IPS-11a (cell line): Measurements from ENCODE around the gene B4GALT4.

Source experiments
- H3K4me3 ChIP-seq: one replicate; pipeline ENCODE4 v1.5.1; 2013; ENCODE audit warnings: low read depth, low read length, control low read depth

The B4GALT4 gene

GRCh38 chr3:119238363-119238762, 2.3 kb downstream of the B4GALT4 start:
- no peak overlapping the region for H3K4me3 ChIP-seq

DNA sequence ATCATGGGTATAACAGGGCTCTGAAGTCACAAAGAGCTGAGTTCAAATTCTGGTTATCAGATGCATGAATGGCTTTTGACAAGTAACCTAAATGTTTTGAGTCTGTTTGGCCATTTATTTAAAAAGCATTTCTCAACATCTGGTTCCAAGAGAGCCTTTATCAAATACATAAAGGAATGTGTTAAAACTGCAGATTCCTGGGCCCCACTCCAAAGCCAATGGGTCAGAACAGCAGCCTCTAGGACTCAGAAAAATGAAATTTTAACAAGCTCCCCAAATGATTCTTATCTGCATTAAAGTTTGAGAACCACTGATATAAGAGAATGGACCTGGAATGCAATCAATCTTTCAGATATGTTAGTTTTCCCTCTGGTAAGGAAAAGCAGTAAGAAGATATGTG, 3.4 kb downstream of the B4GALT4 start:
- H3K4me3 ChIP-seq = no peak overlapping the region

- H3K4me3 ChIP-seq = no peak overlapping the region
These were observed 3.9 kb downstream of the B4GALT4 start for GRCh38 chr3:119236756-119237155.

- H3K4me3 ChIP-seq = no peak overlapping the region
These were observed 5.5 kb downstream of the B4GALT4 start for GRCh38 chr3:119235151-119235550.

- no peak overlapping the region for H3K4me3 ChIP-seq
These were observed 6.1 kb downstream of the B4GALT4 start for GRCh38 chr3:119234610-119235009.

DNA sequence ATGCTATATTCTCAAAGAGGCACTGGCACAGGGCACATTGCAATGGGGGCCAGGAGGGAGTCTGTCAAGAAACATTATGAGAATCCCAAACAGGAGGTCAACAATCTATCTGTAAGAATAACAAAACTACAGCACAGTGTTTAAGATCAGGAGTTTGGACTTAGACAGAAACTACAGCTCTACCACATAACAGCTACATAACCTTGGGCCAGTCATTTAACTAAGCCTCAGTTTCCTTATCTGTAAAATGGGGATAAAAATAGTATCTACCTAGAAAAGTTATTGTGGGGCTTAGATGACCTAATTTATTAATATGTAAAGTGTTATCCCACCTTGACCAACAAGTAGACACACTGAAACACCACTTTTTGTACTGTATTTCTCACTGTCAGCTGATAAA, 9.9 kb downstream of the B4GALT4 start:
- H3K4me3 ChIP-seq = no peak overlapping the region

GRCh38 chr3:119230071-119230470, 10.6 kb downstream of the B4GALT4 start:
- H3K4me3 ChIP-seq = no peak overlapping the region

- no peak overlapping the region for H3K4me3 ChIP-seq
These were observed 11.5 kb downstream of the B4GALT4 start for GRCh38 chr3:119229190-119229589.

GRCh38 chr3:119228373-119229145, 12.1 kb downstream of the B4GALT4 start:
- H3K4me3 ChIP-seq = no peak overlapping the region

DNA sequence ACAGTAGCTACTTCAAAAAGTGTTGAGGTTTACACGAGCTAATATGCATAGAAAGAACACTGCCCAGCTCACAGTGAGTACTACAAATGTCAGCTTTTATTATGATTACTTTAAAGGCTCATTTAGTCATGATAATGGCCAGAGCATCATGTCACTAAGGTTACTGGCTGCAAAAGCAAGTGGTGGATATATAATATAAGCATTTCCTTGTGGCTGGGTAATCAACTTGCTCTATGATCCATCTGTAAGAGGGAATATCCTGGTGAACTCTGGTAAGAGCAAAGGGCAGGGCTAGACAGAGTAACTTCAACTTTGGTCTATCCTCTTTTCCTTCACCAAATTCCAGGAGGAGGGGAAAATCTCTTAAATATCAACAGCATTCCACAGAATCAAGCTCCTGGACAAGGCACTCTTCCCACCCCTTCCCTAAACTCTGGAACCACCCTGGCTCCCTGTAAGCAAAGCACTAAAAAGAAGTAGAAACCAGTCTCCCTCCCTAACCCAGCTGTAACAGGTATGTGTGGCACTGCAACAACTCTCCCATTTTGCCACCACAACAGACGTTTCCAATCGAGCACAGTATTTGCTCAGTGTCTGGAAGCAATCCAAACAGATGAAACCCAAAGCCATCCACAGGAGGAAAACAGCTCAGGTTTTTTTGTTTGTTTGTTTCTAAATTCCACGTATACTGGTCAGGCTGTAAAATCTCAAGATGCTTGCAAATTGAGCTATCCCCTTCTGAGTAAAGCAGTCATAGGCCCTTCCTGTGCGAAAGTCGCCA, 13.4 kb downstream of the B4GALT4 start:
- no peak overlapping the region for H3K4me3 ChIP-seq

DNA sequence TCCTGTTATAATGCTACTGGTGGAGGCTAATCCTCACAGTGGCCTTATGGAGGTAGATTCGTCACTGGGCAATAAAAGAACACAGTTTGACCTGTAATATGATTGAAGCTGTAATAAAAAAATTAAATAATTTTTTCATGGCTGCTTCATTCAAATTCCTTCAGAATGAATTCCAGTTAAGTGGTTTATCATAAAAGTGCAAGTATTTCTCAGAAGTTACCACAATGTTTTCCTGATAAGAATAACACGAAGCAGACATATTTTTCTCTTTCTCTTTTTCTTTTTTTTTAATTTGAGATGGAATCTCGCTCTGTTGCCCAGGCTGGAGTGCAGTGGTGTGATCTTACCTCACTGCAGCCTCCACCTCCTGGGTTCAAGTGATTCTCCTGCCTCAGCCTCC, 15.6 kb downstream of the B4GALT4 start:
- no peak overlapping the region for H3K4me3 ChIP-seq

DNA sequence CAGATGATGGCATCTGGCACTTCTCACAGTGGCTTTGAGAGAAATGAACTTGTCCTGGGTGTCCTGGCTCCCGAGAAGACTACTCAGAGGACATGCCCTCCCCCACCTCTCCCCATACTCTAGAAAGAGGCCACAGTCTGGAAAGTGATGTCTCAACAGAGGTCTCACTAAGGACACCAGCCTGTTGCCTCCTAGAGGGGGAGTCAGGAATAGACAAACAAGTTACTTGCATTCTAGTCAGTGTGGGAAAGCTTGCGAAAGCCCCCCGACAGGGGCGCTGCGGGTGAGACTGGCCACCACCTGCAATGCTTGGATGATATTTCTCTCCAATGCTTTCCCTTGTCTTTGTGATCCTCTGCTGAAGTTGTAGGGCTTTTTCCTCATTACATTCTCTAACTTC, 17.2 kb downstream of the B4GALT4 start:
- no peak overlapping the region for H3K4me3 ChIP-seq

GRCh38 chr3:119222391-119222790, 18.3 kb downstream of the B4GALT4 start:
- no peak overlapping the region for H3K4me3 ChIP-seq

DNA sequence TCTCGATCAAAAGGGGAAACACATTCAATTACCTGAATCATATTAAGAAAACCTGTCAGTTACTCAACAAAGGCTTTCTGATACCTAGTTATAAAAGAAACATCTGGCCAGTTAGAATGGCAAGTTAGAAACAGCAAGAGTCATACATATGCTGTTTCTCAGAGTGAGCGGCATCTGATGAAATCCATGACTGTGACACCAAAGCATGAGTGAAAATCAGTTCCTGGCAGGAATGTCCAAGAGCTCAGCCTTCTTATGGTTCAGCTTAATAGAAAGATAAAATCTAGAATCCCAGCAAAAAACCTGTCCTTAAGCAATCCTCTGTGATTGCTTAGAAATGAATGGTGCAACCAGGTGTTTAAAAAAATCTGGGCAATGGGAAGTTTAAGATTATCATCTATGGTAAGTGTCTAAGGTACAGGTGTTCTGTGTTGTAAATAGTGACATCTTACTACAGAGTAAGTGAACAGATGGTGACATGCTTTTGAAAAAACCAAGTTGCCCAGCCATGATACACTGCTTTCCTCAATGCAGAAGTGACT, 18.8 kb downstream of the B4GALT4 start:
- no peak overlapping the region for H3K4me3 ChIP-seq

GRCh38 chr3:119220970-119221667, 19.6 kb downstream of the B4GALT4 start:
- H3K4me3 ChIP-seq = no peak overlapping the region

DNA sequence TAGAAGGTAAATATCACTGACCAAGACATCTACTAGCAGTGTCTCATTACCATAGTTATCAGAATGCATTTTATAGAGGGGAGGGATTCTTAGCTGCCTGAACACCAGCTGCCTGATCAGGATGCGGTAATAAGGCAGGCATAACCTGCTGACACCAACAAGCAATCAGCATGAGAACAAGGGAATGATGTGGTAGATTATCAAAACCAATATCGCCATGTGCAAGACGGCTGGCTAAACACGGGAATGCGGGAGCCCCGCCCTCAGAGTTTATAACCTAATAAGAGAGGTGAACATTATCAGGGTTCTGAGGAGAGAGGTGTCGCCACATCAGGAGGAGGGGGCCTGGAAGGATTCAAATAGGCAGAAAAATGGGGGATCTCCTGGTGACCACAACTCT, 20.5 kb downstream of the B4GALT4 start:
- no peak overlapping the region for H3K4me3 ChIP-seq

DNA sequence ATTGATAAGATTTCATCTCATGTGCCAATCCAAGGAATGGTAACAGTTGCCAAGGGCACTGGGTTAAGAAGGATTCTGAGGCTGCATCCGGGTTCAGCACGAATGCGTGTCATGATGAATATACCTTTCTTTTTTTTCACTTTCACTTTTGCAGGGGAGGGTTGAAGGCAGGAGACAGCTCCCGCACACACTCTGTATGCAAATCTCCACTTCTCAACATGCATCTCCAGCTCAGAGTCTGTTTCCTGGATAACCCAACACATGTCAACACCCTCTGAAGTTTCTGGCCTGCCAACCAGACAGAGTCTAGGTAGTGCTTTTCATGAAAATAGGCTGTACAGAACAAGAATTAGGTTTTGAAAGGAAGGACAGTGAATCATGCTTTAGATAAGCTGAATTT, 21.6 kb downstream of the B4GALT4 start:
- H3K4me3 ChIP-seq = no peak overlapping the region

- H3K4me3 ChIP-seq = no peak overlapping the region
These were observed 28.9 kb downstream of the B4GALT4 start for GRCh38 chr3:119211803-119212202.

- no peak overlapping the region for H3K4me3 ChIP-seq
These were observed 29.5 kb downstream of the B4GALT4 start for GRCh38 chr3:119211193-119211592.

DNA sequence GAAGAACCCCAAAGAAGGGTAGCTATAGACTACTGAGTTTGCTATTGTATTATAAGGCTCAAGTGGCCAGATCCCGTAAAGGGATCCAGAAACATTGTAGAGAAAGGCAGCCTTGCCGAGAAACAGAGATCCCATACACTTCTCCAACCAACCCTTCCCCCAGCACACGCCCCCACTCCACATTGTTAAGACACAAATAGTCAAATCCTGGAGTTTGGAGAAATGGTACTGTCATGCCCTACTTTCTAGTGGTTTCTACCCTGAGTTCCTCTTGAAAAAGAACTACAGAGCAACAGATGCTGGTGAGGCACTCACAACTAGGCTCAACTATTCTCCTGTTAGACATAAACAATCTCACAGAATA, 33.2 kb downstream of the B4GALT4 start:
- no peak overlapping the region for H3K4me3 ChIP-seq
